ENCODE data around the gene AGPAT2.
"Not testable (repeated sequence)": the region's sequence is repeated elsewhere in the genome, so short reads cannot be mapped to it uniquely, and the experiment has no call there.

AGPAT2 gene

DNA sequence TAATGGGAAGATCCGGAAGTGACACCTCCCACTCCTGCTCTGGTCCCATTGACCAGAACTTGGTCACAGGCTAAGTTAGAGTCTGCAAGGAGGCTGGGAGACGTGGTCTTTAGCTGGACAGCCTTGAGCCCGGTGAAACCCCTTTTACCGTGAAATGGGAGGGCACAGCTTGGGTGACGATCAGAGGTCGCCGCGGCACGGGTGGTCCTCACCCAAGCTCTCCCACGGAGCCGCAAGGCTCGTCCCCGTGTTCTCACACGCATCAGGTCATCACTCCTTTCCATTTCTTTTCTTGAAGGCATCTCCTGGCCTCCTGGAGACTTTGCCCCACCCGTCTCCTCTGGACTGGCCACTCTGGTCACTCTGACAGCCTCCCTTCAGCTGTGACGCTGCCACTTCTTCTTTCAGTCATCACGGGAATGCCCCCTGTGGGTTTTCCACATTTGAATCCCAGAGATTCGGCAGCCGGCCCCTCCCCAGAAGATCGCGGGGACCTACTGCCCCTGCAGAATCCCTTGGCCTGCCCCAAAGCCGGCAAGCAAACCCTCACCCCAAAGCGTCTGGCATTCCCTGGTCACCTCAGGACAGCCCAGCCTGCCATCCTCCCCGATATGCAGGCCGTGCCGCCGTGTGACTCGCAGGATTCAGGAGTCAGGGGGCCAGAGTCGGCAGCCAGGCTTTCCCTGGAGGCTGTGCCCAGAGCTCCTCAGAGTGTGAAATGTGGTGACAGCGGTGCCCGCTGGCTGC is 43.5 kb downstream of the AGPAT2 start:
- DNase-seq, result no peak

DNA sequence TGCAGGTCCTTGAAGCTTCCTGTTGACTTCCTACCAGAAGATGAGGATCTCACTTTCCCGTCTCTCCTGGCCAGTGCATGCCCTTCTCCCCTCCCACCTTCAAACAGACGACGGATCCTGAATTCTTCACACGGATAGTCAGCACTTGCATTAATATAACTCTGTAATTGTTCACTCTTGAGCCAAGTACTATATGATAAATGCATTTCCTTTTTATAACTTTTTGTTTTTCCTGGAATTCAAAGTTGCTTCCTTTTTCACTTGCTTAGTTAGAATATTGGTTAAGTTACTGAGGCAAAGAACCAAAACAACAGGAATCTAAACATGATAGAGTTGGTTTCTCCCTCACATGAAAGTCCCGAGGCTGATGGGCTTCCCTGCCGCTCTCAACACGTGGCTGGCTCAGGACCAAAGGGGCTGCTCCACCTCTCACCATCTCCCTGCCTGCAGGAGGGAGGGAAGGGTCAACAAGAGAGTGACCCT is 44.8 kb downstream of the AGPAT2 start:
- no peak for DNase-seq

DNA sequence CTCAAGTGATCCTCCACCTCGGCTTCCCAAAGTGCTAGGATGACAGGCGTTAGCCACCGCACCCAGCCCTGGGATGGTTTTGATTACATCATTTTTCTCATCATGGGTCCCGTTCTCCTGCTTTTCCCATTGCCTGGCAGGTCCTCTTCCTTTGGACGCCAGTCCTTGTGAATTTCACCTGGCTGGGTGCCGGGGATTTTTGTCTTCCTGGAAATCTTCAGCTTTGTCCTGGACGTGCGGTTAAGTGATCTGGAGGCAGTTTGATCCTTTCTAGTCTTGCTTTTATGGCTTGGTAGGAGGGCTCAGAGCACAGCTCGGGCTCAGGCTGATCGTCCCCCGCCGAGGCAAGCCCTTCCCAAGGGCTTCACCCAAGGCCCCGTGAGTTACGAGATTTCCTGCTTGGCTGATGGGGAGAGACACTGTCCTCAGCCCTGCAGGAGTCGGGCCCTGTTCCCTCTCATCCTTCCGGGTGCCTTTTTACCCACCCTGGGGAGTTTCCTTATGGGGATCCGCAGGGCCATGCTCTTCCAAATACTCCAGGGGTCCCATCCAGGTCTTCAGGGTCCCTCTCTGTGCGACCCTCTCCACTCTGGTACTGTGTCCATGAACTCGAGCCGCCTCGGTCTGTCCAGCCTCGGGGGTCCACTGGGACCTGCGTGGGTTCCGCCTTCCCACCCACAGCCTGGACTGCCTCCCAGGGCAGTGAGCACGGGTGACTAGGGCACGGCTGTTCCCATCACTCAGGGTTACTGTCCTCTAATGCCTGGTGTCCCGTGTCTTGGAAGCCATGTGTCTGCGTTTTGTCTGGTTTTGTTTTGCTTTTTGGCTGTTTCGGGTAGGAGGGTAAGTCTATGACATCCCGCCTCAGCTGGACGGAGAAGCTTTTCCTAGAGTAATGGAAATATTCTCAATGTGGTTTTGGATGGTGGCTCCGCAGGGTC is 46.8 kb downstream of the AGPAT2 start:
- no peak for DNase-seq

DNA sequence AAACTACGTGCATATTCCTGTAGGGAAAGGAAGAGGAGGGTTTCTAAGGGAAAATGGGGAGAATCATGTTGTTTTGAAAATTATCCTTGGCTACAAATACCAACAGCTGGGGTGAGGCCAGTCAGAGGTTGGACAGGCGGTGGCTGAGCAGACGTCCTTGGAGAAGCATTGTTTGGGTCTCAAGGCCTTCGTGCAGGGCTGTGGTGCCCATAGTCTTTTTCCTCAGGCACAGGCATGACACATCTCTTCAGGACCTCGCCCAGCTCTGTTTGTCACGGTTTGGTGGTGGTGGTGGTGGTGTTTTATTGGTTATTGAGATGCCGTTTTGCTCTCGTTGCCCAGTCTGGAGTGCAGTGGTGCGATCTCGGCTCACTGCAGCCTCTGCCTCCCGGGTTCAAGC is 52.4 kb downstream of the AGPAT2 start:
- DNase-seq, result no peak

- not testable (repeated sequence) for DNase-seq
Observed at GRCh38 chr9:136632491-136633106, 54.7 kb downstream of the AGPAT2 start.

DNA sequence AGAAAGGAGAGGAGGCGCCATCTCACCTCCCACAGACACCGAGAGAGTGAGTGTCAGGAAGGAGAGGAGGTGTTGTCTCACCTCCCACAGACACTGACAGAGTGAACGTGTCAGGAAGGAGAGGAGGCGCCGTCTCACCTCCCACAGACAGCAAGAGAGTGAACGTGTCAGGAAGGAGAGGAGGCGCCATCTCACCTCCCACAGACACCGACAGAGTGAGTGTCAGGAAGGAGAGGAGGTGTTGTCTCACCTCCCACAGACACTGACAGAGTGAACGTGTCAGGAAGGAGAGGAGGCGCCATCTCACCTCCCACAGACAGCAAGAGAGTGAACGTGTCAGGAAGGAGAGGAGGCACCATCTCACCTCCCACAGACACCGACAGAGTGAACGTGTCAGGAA is 55.2 kb downstream of the AGPAT2 start:
- not testable (repeated sequence) for DNase-seq

GRCh38 chr9:136631038-136632000 is 55.9 kb downstream of the AGPAT2 start:
- DNase-seq, result peak; percentile 44

DNA sequence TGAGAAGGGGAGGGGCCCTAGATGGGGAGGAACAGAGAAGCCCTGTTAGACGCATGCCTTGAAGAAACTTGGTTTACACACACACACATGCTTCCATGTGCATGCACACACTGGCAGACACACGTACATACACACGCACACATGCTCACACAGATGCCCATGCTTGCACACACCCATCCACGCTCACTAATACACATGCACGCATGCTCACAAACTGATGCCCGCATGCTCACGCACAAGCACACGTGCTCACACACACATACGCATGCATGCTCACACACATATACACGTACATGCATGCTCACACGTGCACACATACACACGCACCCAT is 56.6 kb downstream of the AGPAT2 start:
- DNase-seq, result no peak

DNA sequence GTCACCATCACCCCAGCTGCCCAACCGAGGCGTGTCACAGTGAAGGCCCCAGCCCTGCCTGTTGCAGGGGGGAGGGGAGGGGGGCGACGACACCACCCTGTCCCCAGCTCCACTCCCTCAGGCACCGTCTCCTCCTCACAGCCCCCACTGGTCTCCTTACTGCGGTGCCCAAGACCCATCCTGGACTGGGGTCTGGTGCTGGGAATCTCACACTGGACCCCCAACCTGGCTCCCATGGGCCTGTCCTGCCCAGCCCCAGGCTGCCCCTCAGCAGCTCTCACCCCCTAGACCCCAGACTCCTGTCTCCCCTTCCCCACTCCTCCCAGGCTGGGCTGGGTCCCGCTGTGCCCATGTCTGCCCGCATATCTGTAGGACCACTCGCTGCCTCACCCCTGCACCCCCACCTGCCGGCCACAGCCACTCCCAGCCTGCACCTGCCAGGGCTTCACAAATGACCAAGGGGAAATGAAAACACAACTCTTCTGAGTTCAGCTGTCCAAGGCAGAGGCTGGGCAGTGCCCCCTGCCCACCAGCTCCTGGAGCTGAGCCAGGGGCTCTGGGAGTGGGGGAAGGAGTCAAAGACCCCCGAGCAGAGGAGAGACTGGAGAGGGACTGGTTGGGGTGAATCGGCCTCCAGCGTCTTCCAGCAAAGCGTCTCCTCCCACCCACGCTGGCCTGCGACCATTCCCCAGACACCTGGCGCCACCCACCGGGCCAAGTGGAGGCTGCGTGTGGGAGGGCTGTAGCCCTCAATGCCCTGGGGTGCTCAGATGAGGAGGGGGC is 57.2 kb downstream of the AGPAT2 start:
- DNase-seq, result no peak

GRCh38 chr9:136629001-136629878 is 58.0 kb downstream of the AGPAT2 start:
- no peak for DNase-seq

GRCh38 chr9:136628268-136628667 is 59.0 kb downstream of the AGPAT2 start:
- DNase-seq, result no peak

GRCh38 chr9:136627703-136628102 is 59.6 kb downstream of the AGPAT2 start:
- DNase-seq, result no peak

DNA sequence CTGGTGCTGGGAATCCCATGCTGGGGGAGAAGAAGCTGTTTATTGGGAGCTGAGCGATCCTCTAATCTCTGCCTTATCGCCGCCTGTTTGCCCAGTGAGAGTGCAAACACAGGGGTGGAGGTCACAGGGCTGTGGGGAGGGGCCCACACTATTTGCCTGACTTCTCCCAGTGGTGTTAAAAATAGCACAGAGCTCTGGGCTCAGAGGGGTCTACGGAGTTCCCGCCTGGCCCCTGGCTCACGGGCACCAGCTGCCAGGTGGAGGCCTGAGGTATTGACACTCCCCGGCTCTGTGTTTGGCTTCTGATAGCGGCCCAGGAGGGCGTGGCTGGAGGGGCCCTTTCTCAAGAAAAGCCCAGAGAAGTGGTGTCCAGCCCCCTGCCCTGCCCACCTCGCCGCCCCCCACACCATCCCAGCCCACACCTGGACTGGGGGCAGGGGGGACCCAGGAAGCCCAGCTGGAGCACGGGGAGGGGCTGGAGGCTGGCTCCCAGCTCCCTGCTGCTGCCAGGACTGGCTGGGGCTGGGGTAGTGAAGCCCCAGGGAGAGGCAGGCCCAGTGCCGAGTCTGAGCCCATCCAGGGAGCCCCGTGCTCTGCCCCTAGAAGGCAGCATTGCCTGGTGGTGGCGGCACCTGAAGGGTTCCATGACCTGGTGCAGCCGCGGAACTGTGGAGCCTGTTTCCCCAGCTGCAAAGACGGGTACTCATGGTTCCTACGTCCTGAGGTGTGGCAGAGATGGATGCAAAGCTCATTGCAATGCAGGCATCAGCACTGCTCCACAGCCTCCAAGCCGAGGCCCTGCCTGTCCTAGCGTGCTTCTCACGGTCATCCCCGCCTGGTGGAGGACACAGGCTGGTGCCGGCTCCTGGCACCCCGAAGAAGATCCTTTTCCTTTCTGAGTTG is 60.3 kb downstream of the AGPAT2 start:
- DNase-seq, result no peak

- DNase-seq, result no peak
Observed at GRCh38 chr9:136626066-136626725, 61.1 kb downstream of the AGPAT2 start.

DNA sequence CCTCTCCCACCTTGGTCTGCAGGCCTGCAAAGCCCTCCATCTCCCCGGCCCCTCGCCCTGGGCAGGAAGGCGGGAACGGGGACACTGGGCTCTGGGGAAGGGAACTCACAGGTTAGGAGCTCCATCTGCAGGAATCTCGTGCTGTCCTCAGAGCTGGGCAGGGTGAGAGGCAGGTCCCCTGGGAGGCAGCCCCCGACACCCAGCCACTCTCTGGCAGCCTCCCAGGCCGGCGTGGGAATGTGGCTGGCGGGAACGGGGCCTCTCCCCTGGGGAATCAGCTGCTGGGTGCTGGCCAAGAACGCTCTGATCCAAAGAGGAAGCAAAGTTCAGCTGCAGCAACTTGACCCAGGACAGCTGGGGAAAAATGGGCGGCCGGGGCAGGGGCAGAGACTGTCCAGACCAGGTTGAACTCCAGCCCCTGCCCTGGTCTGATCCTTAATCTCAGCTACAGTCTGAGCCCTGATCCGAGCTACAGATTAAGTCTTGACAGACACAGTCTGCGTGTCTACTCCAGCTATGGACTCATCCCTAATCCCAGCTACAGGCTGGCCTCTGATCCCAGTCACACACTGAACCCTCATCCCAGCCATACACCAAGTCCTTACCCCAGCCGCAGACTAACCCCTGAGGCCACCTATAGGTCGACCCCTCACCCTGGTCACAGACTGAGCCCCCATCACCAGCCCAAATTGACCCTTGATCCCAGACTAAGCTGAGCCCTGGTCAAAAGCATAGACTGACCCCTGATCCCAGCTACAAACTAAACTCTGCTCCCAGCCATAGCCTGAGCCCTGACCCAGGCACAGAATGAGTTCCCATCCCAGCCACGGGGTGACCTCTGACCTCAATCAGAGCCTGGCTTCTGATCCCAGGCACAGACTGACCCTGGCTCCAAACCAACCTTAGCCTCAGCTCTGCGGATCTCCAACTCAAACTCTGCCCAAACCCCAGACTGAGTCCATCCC is 61.9 kb downstream of the AGPAT2 start:
- peak; percentile 22 for DNase-seq

- DNase-seq, result no peak
Observed at GRCh38 chr9:136624184-136624951, 62.9 kb downstream of the AGPAT2 start.

DNA sequence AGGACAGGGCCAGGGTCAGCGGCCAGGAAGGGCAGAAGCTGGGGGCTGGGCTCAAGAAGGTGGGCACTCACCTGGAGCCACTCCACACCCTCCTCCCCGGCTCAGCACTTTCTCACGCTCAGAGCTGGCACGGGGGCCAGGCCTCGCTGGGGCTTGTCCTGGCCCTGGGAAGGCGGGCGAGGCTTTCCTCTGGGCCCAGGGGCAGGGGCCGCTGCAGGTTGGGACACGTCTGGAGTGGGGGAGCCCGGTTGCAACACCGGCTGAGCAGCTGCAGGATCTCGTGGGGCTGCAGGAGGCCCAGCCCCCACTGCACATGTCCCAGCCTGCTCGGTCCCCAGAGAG is 63.4 kb downstream of the AGPAT2 start:
- DNase-seq, result no peak

Data from amniotic stem cell (primary cell).